ENCODE results near the gene TRIM31.

- TF ChIP-seq CTCF (IDR thresholded peaks at IDR 0.05) (no peak), POLR2A (IDR thresholded peaks at IDR 0.05; ENCODE audit: low read depth) (no peak), POLR2AphosphoS5 (IDR thresholded peaks at IDR 0.05) (no peak)
These were observed 37.6 kb downstream of the TRIM31 start, which contains the start of gene RNF39 for GRCh38 chr6:30075094-30075789.

Measured in esophagus muscularis mucosa (tissue), 3 donors.